Measurements from ENCODE around the gene CHTF18.
A peak's percentile ranks its signal among the peaks of the same experiment; 100 is the strongest.
"Not testable (repeated sequence)": the region's sequence is repeated elsewhere in the genome, so short reads cannot be mapped to it uniquely, and the experiment has no call there.

The CHTF18 gene

DNA sequence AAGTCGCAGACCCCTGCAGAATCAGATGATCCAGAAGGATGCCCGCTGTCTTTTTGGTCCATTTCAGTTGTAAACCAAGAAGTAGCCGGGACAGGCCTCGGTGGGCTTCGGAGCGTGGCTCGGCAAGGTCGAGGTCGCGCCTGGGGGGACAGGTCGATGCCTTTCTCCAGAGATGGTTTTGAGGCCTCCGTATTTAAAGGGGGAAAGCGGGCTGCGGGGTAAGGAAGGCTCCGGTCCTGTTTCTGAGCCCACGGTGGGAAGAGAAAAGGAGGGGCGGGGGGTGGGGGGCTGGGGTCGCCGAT lies 19.6 kb downstream of the CHTF18 start:
- DNase-seq (ENCODE audit: low spot score), result no peak

DNA sequence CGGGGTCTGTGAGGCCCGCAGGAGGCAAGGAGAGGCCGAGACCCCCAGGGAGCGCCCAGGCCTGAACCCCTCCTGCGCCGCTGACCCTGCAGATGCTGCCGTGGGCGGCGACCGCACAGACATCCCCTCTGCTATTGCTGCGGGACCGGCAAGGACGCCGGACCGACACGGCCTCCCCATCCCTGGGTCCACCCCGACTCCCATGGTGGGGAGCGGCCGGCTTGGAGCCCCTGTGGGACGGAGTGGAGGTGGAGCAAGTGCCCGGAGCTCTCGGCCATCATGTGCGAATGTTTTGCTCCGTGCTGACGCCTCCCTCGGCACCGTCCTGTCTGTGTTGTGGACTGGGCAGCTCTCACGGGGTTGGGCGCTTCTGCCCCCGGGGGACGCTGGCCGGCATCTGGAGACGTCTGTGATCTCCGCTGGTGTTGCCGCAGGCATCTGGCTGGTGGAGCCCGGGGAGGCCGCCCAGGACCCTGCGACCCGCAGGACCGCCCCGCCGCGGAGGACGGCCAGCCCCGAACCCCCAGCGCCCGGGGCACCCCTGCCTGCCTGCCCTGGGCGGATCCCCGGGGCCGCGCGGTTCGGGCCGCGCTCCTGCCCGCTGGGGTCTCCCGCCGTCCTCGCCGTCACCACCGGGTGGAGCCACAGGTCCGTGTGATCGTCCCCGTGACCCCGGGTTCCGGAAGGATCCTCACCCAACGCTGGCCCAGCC lies 24.9 kb downstream of the CHTF18 start:
- peak; percentile 49 for DNase-seq (ENCODE audit: low spot score)

GRCh38 chr16:813916-814412 lies 25.5 kb downstream of the CHTF18 start:
- no peak for DNase-seq (ENCODE audit: low spot score)

DNA sequence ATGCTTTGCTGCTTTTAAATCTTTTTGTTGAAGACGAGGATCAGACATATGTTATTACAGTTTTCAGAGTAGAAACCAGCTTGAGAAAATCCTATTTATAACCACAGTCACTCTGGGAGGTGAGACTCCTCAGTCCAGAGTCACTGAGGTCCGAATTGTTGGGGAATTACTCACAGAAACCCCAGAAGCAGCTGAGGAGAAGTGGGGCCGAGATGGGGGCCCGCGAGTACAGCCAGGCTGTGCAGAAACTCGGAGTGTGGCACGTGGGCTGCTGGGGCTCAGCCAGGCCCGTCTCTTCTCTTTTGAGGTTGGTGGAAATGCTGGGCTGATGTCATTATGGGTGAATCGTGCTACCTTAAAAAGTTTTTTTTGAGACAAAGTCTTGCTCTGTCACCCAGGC lies 26.6 kb downstream of the CHTF18 start:
- DNase-seq (ENCODE audit: low spot score), result no peak

DNA sequence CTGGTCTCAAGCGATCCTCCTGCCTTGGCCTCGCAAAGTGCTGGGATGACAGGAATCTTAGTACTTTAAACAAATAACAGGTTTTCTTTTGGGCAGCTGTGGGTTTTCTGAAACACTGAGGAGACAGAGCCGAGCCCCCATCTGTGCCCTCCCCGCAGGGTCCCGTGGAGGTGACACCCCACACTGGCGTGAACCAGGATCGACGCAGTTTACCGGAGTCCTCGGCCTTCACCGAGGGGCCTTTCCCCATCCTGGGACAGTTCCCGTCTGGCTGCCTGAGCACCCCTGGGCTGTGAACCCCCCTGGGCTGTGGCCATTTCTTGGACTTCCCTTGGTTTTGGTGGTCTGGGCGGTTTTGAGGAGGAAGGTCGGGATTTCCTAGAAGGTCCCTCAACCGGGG lies 27.4 kb downstream of the CHTF18 start:
- DNase-seq (ENCODE audit: low spot score), result no peak

GRCh38 chr16:817001-817906 lies 28.8 kb downstream of the CHTF18 start:
- DNase-seq (ENCODE audit: low spot score), result no peak

DNA sequence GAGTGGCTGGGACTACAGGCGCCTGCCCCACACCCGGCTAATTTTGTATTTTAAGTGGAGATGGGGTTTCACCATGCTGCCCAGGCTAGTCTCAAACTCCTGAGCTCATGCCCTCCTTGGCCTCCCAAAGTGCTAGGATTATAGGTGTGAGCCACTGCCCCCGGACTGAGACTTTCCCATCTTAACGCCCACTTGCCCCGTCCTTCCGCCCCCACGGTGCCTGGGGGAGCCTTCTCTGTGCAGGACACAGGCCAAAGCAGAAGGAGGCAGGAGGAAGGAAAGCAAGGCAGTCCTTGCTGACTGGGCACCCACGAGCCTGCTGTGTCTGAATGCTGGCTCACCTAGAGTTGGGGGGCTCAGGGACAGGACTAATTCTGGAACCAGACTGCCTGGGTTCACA lies 29.7 kb downstream of the CHTF18 start:
- DNase-seq (ENCODE audit: low spot score), result no peak

- no peak for DNase-seq (ENCODE audit: low spot score)
These were observed 30.2 kb downstream of the CHTF18 start for GRCh38 chr16:818592-818991.

DNA sequence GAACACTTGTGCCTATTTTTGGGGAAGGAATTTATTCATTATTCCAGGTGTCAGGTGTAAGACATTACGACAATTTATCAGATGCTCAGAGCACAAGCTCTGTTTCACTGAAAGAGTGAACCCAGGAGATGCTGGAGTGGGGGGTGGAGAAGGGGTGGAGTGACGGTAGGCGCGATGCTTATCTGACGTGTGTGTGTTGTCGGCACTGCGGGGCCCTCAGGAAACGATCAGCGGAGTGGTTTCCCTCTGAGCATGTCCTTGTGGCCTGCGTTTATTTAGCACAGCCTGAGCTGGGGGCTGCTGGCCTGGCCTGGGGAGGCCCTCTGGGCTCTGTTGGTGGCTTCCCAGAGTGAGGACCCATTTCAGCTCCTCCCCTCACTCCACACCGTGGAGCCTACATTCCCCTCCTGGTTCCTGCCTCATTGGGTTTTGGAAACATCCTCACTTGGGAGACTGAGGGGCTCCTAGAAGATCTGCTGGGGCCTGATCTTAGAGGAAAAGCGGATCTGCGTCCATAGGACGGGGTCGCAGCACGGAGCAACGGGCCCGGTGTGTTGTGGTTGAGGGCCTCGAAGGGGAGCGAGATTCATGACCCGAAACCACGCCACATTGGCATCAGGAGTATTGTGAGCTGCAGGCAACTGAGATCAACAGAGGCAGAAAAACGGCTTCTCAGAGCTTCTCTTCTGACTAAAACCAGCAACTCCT lies 31.1 kb downstream of the CHTF18 start:
- no peak for DNase-seq (ENCODE audit: low spot score)

DNA sequence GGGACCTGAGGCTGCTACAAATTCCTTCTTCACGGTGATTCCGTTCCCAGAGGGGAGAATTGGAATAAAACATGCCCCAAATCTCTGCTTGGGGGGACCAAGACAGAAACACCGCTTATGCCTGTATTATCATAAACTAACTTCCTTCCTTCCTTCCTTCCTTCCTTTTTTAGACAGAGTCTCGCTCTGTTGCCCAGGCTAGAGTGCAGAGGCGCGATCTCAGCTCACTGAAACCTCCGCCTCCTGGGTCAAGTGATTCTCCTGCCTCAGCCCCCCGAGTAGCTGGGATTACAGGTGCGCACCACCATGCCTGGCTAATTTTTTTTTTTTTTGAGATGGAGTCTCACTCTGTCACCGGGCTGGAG lies 31.6 kb downstream of the CHTF18 start:
- not testable (repeated sequence) for DNase-seq (ENCODE audit: low spot score)

DNA sequence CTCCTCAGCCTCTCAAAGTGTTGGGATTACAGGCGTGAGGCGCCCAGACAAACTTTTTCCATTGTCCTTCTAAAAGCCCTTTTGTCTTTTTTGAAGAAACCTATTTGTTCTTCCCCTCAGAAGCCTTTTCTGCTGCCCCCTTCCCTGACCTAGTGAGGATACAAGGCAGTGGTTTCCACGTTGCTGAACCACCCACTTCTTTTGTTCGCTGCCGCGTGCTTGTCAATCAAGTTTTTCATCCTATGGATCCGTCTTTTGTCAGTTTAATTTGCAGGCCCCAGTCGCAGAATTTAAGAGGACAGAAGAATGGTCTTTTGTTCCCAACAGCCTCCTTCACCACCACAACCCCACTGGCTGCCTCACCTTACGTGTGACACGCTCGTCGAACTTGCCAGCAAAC lies 32.3 kb downstream of the CHTF18 start:
- no peak for DNase-seq (ENCODE audit: low spot score)

DNA sequence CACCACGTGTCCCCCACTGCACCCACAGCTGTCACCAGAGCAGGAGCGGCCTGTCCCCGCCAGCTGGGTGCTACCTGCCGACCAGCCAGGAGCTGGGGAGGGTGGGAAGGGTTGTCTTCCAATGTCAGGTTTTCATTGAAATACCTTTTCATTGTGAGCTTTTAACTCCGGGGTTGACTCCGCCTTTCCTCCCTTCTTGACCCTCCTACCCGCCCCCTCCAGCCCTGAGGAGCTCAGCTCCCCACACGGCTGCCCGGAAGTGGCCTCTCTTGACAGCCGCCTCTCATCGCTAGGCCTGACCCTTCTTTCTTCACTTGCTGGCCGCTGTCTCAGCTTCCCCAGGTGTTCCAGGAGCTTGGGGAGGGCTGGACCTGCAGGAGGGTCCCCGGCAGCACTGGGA lies 33.3 kb downstream of the CHTF18 start:
- DNase-seq (ENCODE audit: low spot score), result no peak

GRCh38 chr16:822174-822908 lies 33.9 kb downstream of the CHTF18 start:
- no peak for DNase-seq (ENCODE audit: low spot score)

GRCh38 chr16:822909-823297 lies 34.5 kb downstream of the CHTF18 start:
- no peak for DNase-seq (ENCODE audit: low spot score)

GRCh38 chr16:824194-824593 lies 35.8 kb downstream of the CHTF18 start:
- no peak for DNase-seq (ENCODE audit: low spot score)

- DNase-seq (ENCODE audit: low spot score), result no peak
These were observed 36.2 kb downstream of the CHTF18 start for GRCh38 chr16:824601-825000.

DNA sequence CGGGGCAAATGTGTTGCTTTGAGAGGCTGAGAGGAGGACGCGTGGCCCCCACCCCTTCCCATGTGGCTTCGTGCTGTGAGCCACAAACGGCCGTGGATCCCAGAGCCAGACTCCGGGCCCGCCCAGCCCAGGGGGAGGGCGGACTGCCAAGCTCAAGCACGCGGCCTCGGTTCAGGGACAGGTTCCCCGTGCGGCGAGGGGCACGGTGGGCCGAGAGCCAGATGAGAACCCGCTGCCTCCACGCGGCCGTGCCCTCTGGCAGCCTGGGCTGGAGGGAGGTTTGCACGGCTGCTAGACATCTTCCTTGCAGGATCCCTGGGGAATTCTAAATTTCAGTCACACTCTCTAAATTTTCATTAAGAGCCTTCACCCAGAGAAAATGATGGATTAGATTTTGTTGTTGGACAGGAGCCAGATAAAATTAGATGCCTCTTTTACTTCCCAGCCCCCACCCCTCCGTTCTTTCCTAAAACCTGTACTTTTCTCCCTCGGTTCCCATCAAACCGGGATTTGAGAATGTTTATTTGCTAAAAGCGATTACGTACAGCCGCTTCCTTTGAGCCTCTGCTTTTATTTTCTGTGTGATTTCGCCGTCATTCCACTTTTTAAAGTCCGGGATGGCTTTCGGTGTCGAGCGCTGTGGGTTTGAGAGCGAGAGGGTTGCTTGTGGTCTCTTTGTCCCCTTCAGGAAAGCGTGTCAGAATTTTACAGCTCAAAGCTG lies 37.1 kb downstream of the CHTF18 start:
- no peak for DNase-seq (ENCODE audit: low spot score)

- DNase-seq (ENCODE audit: low spot score), result no peak
These were observed 39.1 kb downstream of the CHTF18 start for GRCh38 chr16:827513-827912.

DNA sequence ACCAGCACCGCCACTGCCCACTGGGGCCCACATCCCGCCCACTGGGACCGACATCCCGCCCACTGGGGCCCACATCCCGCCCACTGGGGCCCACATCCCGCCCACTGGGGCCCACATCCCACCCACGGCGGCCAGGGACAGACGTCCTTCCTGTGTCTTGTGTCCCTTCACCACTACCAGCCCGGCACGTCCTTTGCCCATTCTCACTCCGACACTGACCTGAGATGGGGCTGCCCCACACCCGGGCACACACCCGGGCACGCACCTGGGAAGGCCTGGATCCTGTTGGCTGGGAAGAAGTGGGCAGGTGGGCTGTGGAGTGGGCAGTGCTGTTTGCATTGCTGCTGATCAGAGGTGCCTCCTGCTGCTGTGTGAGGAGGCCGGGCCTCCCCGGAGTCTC lies 40.5 kb downstream of the CHTF18 start:
- DNase-seq (ENCODE audit: low spot score), result no peak

DNA sequence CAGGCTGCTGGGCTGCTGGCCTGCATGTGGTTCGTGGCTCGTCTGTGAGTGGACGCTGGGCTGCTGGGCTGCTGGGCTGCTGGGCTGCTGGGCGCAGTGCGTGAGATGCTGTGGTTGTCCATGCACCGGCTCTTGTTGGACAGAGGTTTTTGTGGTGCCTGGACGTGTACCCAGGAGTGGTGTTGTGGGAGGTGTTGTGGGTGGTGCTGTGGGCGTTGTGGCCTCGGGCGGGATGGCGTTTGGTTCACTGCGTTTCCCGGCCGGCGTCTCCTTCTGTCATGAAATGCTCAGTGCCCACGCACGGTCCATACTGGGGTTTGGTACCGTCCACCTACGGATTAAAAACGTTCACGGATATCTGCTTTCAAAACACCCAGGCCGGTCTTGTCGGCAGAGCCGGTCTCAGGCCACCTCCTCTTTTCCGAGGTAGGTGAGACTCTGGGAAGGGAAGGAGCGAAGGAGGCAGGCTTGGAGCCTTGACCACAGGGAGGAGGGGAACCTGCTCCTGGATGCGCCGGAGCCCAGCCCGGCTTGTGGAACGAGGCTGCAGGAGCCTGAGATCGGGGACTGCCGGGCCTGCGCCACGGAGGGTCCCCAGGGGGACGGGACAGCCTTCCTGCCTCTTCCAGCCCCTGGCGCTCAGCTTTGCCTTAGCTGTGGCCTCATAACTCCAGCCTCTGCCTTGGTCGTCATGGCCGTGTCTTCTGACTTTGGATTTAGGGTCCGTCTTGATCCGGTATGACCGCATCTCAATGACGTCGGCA lies 41.9 kb downstream of the CHTF18 start:
- DNase-seq (ENCODE audit: low spot score), result no peak

All from germinal center (tissue), 1 donor.